GM19238 (cell line): ENCODE results near the gene ACTR3.

Experiments
- DNase-seq: peaks from one replicate; pipeline ENCODE4 v3.0.0; 2011; ENCODE audit warnings: low spot score; ENCODE audit not compliant: insufficient read length

The ACTR3 gene

DNA sequence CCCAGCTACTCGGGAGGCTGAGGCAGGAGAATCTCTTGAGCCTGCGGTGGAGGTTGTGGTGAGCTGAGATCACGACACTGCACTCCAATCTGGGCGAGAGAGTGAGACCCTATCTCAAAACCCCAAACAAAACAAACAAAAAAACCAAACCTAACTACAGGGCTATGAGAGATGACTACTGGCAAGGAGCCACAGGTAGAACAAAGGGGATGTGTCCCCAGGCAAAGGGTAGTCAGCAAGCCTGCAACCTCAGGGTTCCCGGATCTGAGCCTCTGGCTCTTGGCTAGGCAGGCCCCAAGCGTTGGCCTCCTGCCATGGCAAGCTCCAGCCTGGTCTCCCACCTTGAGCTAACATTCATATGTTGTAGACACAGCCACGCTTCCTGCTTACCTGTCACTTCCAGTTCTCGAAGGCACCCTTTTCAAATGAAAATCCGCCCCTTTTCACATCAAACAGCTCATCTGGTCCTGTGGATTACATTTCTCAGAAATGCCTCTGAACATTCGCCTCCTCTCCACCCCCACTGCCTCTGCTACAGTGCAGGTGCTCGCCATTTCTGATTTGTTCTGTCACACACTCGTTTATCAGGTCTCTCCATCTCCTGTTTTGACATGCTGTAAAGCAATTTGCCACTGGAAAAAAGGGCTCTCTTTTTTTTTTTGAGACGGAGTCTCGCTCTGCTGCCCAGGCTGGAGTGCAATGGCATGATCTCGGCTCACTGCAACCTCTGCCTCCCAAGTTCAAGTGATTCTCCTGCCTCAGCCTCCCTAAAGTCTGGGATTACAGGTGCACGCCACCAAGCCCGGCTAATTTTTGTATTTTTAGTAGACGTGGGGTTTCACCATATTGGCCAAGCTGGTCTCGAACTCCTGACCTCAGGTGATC, 13.1 kb upstream of the ACTR3 start:
- DNase-seq = no peak

DNA sequence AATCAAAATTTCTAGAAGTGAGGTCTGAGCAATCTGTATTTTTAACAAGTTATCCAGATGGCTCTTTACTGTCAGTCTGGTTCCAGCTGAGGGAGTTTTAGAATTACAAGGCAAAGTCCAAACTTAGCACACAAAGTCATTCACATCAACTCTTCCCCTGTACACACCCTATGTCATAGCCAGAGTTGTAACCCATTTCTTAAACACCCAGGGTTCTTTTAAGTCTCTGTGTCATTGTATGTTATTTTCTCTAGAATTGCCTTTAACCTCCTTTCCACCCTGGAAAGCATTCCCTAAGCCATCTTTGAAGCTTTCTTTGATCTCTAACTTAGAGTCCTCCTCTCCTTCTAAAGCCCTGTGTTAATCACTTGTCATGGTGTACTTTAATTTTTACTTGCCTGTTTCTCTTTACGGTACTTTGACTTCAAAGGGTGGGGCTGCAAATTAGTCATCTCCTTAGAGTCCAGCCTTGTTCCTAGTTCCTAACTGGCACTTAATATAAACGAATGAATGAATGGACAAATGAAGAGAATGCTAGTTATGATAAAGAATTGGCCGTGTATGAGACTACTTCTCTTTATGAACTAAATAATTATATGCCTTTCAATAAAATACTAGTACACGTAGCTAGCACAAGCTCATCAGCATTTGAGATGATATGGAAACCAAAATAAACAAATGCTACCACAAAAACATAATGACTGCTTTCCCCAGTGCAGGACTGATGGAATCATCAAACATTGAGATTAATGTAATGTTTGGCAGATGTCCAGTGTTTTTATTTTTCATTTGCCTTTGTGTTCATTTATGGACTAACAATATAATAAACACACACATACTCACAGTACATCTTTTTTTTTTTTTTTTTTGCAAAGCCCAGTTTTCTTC, 11.9 kb upstream of the ACTR3 start:
- DNase-seq = no peak

- DNase-seq = no peak
These were observed 11.1 kb upstream of the ACTR3 start for GRCh38 chr2:113878743-113879142.

DNA sequence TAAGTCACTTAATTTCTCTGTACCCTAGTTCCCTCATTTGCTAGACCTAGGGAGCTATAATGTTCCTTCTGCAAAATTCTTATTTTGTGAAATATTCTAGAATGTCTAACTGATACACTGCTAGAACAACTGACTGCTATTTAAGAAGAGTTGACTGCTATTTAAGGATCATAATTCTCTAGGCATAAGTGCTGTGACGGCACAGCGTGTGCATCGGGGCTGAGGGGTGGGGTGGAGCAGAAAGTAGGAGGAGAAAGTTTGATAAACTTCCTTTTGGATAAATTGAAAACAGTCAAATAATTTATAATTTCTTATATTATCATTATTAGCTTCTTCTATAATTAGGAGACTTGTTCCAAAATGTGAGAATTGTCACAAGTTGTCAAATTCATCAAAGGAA, 10.4 kb upstream of the ACTR3 start:
- DNase-seq = no peak

GRCh38 chr2:113886479-113887008, 3.3 kb upstream of the ACTR3 start:
- peak; percentile 66 for DNase-seq

- DNase-seq = no peak
These were observed 2.7 kb upstream of the ACTR3 start for GRCh38 chr2:113887009-113887792.

- no peak for DNase-seq
These were observed 1.0 kb upstream of the ACTR3 start for GRCh38 chr2:113888641-113889470.

- no peak for DNase-seq
These were observed 655 bp downstream of the ACTR3 start for GRCh38 chr2:113890253-113891235.

DNA sequence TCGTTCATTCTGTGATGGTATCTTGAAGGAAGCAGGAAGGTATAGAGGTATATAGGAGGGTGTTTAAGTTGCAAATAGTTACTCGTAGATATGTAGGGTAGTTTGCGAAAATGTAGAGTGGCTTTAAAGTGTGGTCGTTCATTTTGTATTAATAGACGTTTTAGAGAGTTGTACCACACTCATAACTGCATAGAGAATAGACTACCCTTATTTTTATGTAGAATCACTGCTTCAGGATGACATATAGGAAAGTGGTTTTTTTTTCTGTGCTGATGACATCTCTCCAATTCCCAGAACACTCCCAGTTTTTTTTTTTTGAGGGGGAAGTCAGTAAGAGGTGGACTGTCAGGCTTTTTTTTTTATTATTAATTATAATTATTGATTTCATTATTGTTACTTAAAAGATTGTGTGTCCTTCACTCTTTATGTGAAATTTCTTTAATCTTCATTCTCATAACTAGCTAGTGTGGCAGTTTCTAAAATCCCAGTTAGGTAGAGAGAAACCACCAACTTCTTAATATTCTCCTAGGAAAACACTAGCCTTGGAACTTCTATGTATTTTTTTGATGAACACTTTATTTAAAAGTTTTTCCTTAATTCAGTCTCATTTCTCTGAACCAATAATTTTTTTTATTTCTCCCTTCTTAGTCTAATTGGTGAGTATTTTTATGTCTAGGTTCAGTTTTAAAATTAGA, 1.5 kb downstream of the ACTR3 start:
- DNase-seq = no peak

- no peak for DNase-seq
These were observed 2.3 kb downstream of the ACTR3 start for GRCh38 chr2:113892004-113892710.

- DNase-seq = no peak
These were observed 4.4 kb downstream of the ACTR3 start for GRCh38 chr2:113894156-113894743.

DNA sequence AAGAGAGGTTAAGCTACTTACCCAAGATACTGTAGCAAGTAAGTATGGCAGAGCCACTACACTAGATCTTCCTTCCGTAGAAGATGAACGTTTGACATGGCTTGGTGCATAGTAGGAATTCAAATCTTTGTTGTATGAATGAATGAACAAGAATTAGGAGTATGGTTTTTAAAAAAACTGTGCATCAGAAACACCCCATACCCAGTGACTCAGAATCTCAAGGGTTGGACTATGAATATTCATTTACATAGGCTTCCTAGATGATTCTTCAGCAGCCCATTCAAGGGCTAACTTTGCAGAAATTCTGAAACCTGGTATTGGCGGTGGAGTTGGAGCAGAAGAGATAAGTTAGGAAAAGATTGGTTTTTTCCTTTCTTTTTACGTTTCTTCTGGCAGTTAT, 5.4 kb downstream of the ACTR3 start:
- no peak for DNase-seq

GRCh38 chr2:113895819-113896563, 6.1 kb downstream of the ACTR3 start:
- no peak for DNase-seq

DNA sequence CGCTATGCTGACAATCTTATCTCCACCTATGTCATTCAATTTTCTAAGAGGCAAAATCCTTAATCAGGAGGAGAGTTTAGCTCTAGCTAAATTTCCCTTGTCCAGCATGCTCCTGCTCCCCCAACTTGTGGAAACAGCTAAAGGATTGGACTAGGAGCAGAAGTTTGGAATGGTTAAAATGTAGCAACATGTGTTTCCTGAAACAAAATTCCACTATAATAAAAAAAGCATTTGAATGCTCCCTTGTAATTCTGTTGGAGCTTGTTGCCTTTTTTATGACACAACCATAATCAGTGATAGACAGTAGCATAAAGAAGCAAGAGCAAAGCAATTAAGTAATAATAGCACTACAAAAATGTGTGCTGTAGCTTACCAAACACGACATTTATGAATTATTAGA, 6.9 kb downstream of the ACTR3 start:
- no peak for DNase-seq

- no peak for DNase-seq
These were observed 8.2 kb downstream of the ACTR3 start for GRCh38 chr2:113898081-113898480.

DNA sequence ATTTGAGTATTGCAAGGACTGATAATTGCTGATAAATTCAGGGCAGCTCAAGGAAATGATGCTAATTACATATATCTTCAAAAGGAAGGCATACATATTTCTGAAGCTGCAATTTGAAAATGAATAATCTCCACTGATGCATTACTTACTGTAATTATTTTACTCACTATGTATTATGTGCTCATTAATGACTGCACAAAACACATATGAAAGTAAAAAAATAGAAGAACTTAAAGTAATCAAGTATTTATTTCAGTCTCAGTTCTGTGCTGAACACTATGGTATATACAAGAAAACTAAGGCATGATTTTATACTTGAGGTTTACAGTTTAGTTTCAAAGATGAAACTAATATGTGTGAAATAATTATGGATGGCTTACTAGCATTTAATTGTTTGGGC, 9.3 kb downstream of the ACTR3 start:
- DNase-seq = no peak

DNA sequence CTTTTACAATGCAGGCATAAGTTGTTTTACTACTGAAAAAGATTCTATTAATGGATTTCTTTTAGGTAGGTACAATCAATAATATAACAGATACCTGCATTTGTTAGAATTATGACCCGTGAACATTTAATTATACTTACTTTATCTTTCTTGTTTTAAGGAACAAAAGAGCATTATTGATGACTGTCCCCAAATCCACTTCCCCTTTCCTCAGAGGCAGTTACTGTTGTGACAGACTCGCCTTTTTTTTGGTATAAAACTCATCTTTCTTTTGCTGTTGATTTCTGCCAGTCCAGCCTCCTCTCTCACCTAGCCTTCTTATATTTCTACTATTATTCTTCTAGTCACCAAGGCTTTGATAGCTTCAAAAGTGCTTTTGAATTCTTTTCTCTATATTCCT, 12.1 kb downstream of the ACTR3 start:
- DNase-seq = no peak
